Smooth muscle cell (in vitro differentiated cells): Measurements from ENCODE around the gene HSPA6. TPM values are rescaled to one million over a fixed set of nuclear protein-coding genes. Genes with fewer than 3 reads are reported as not detected.
A peak's percentile ranks its signal among the peaks of the same experiment; 100 is the strongest.
"Not testable (repeated sequence)": the region's sequence is repeated elsewhere in the genome, so short reads cannot be mapped to it uniquely, and the experiment has no call there.

ENCODE experiments used
- DNase-seq: peaks from one replicate; lab custom pipeline; 2025; ENCODE audit not compliant: unreplicated experiment; lab: John Stamatoyannopoulos, UW
- H2AFZ ChIP-seq: fragments of 200-600 bp; sonication (generic); 2 replicates; pipeline ENCODE4 v1.6.0; 2016; ENCODE audit warnings: antibody characterized with exemption, low read depth, mild to moderate bottlenecking
- H3F3A ChIP-seq: fragments of 200-600 bp; sonication (generic); 2 replicates; pipeline ENCODE4 v1.6.0; 2017; ENCODE audit warnings: antibody characterized with exemption, low read depth
- H3K27ac ChIP-seq: fragments of 200-600 bp; sonication (generic); 2 replicates; pipeline ENCODE4 v1.5.1; 2016; ENCODE audit warnings: low read depth, mild to moderate bottlenecking
- H3K27me3 ChIP-seq: fragments of 200-600 bp; sonication (generic); 2 replicates; pipeline ENCODE4 v1.6.1; 2016; ENCODE audit warnings: low read depth, mild to moderate bottlenecking
- H3K36me3 ChIP-seq: fragments of 200-600 bp; sonication (generic); 2 replicates; pipeline ENCODE4 v1.5.1; 2016; ENCODE audit warnings: low read depth
- H3K4me1 ChIP-seq: fragments of 200-600 bp; sonication (generic); 2 replicates; pipeline ENCODE4 v1.5.1; 2016; ENCODE audit warnings: low read depth
- H3K4me2 ChIP-seq: fragments of 200-600 bp; sonication (generic); 2 replicates; pipeline ENCODE4 v1.6.0; 2016; ENCODE audit warnings: mild to moderate bottlenecking
- H3K4me3 ChIP-seq: fragments of 200-600 bp; sonication (generic); 2 replicates; pipeline ENCODE4 v1.5.1; 2016; ENCODE audit warnings: mild to moderate bottlenecking
- H3K79me2 ChIP-seq: fragments of 200-600 bp; sonication (generic); 2 replicates; pipeline ENCODE4 v1.6.0; 2016; ENCODE audit warnings: low read depth, mild to moderate bottlenecking
- H3K9ac ChIP-seq: fragments of 200-600 bp; sonication (generic); 2 replicates; pipeline ENCODE4 v1.6.0; 2016; ENCODE audit warnings: low read depth
- H3K9me3 ChIP-seq: fragments of 200-600 bp; sonication (generic); replicated peaks from 2 replicates; pipeline ENCODE4 v1.5.1; 2016; ENCODE audit warnings: low read depth
- H4K20me1 ChIP-seq: fragments of 200-600 bp; sonication (generic); 2 replicates; pipeline ENCODE4 v1.6.0; 2016; ENCODE audit warnings: low read depth
- CTCF ChIP-seq: fragments of 200-600 bp; sonication (generic); IDR thresholded peaks from 2 replicates; pipeline ENCODE4 v1.5.1; 2017; ENCODE audit warnings: borderline replicate concordance, mild to moderate bottlenecking, antibody characterized with exemption; ENCODE audit not compliant: insufficient read depth, poor library complexity, severe bottlenecking
- WGBS: methylation state at CpG from one replicate; pipeline ENCODE4 v1.1.7; 2016; ENCODE audit warnings: low lambda C conversion rate; 5-methylcytosine and 5-hydroxymethylcytosine counted together
- polyA plus RNA-seq: library from polyadenylated mRNA; unstranded; fragments of >200 nt; fragmentation: Nextera tagmentation; extraction: Ambion mirVana; gene quantifications from 2 replicates; pipeline ENCODE4 v1.2.1, GENCODE V29; 2016
- total RNA-seq: library from RNA; depleted of rRNA; stranded (reverse); fragments of >200 nt; gene quantifications from 2 replicates; pipeline ENCODE4 v1.2.3, GENCODE V29; 2014

HSPA6 gene
- total and polyA plus RNA-seq, 2 experiments from 2014 or later: 0.18 to 0.45 TPM

GRCh38 chr1:161511756-161512060 lies 12.6 kb upstream of the HSPA6 start:
- Histone ChIP-seq H2AFZ (no peak overlapping the region), H3K27me3 (no peaks in the 10 kb centered on the region), H4K20me1 (no peaks in the 10 kb centered on the region), H3K4me3 (no peak overlapping the region), H3K27ac (no peak overlapping the region), H3K4me2 (no peak overlapping the region), H3K36me3 (no peaks in the 10 kb centered on the region), H3K4me1 (no peaks in the 10 kb centered on the region), H3K9me3 (no peaks in the 10 kb centered on the region), H3F3A (no peaks in the 10 kb centered on the region), H3K9ac (no peak overlapping the region), H3K79me2 (no peaks in the 10 kb centered on the region)
- WGBS: 91% methylated on average over 7 of the region's 7 CpGs
- TF ChIP-seq CTCF: no peak
- DNase-seq: no peak

- H3K9me3 ChIP-seq, H3F3A ChIP-seq, H4K20me1 ChIP-seq, H3K4me2 ChIP-seq, H3K27ac ChIP-seq, DNase-seq, H3K27me3 ChIP-seq, H3K9ac ChIP-seq, H3K36me3 ChIP-seq, H3K4me3 ChIP-seq, H3K79me2 ChIP-seq, H2AFZ ChIP-seq, H3K4me1 ChIP-seq: not testable (repeated sequence)
- WGBS: 61% methylated on average over 5 of the region's 6 CpGs
Observed at GRCh38 chr1:161512636-161513447, 11.5 kb upstream of the HSPA6 start.

GRCh38 chr1:161513448-161513780 lies 10.9 kb upstream of the HSPA6 start:
- H3K9ac ChIP-seq, H3F3A ChIP-seq, H3K4me3 ChIP-seq, H3K9me3 ChIP-seq, H4K20me1 ChIP-seq, H2AFZ ChIP-seq, H3K79me2 ChIP-seq, DNase-seq, H3K36me3 ChIP-seq, H3K4me1 ChIP-seq, H3K27me3 ChIP-seq: not testable (repeated sequence)
- Histone ChIP-seq H3K4me2 (peak overlapping the region; percentile 39), H3K27ac (peak overlapping the region; percentile 35)
- 5% methylated on average over 1 of the region's 1 CpG for WGBS

GRCh38 chr1:161513953-161514352 lies 10.4 kb upstream of the HSPA6 start:
- not testable (repeated sequence) for H3K9me3 ChIP-seq, H4K20me1 ChIP-seq, H3K4me3 ChIP-seq, H3K4me1 ChIP-seq, H3K27me3 ChIP-seq, DNase-seq, H3F3A ChIP-seq, H3K9ac ChIP-seq, H3K36me3 ChIP-seq, H3K79me2 ChIP-seq
- H2AFZ ChIP-seq: peak overlapping the region; percentile 16
- H3K27ac ChIP-seq: peak overlapping the region; percentile 35
- 68% methylated on average over 1 of the region's 1 CpG for WGBS
- peak overlapping the region; percentile 39 for H3K4me2 ChIP-seq

- not testable (repeated sequence) for H3K4me1 ChIP-seq, H2AFZ ChIP-seq, H3K9ac ChIP-seq, H3K27me3 ChIP-seq, H3K4me2 ChIP-seq, H3K27ac ChIP-seq, H3K36me3 ChIP-seq, H4K20me1 ChIP-seq, DNase-seq, H3K79me2 ChIP-seq, H3K9me3 ChIP-seq, H3F3A ChIP-seq
- H3K4me3 ChIP-seq: peak overlapping the region; percentile 67
- 68% methylated on average over 19 of the region's 20 CpGs for WGBS
Observed at GRCh38 chr1:161523041-161523816, 1.1 kb upstream of the HSPA6 start.

- not testable (repeated sequence) for H2AFZ ChIP-seq, DNase-seq
- 11% methylated on average over 37 of the region's 55 CpGs for WGBS
Observed at GRCh38 chr1:161524742-161525291, 477 bp downstream of the HSPA6 start.

GRCh38 chr1:161525321-161525720 lies 981 bp downstream of the HSPA6 start:
- peak overlapping the region; percentile 38 for H3K4me3 ChIP-seq
- H3K9me3 ChIP-seq, H3K4me1 ChIP-seq, H3K27ac ChIP-seq, H3K79me2 ChIP-seq, H3F3A ChIP-seq, H3K27me3 ChIP-seq, DNase-seq, H2AFZ ChIP-seq, H4K20me1 ChIP-seq, H3K9ac ChIP-seq, H3K36me3 ChIP-seq: not testable (repeated sequence)
- 84% methylated on average over 11 of the region's 23 CpGs for WGBS
- peak overlapping the region; percentile 63 for H3K4me2 ChIP-seq

More at GRCh38 chr1:161524742-161525291, 477 bp downstream of the HSPA6 start:
- peak overlapping the region; percentile 38 for H3K4me3 ChIP-seq
- H3K4me1 ChIP-seq, H3K9ac ChIP-seq, H4K20me1 ChIP-seq, H3K79me2 ChIP-seq, H3K36me3 ChIP-seq, H3K27ac ChIP-seq, H3F3A ChIP-seq, H3K9me3 ChIP-seq, H3K27me3 ChIP-seq: not testable (repeated sequence)
- H3K4me2 ChIP-seq: peak overlapping the region; percentile 63
